Heart left ventricle (tissue), 13 donors: Measurements from ENCODE around the gene XRCC3.

Source experiments
- POLR2A ChIP-seq, 2 donors: fragments of 450-650 bp; IDR thresholded peaks; one replicate each; pipeline ENCODE4 v1.6.1; 2017; ENCODE audit warnings: antibody characterized with exemption in 2 of 2, mild to moderate bottlenecking in 2 of 2, moderate library complexity in 2 of 2
- TF ChIP-seq, protein P1 (sequence below), 12 donors: fragments of 200-600 bp; sonication (generic) in 4 of 12; IDR thresholded peaks; one replicate each; pipeline versions ENCODE4 v1.5.0 to v1.8.0; 2018 to 2022; ENCODE audit warnings: antibody characterized with exemption in 12 of 12, mild to moderate bottlenecking in 5 of 12
- donor health status: ischemic (EF 13 %, LVEDD 7.1; RV severe dilation, severe dysfunction).
- donor health status: DM: no; HTN: yes; CAD: no.
- donor health status: DM: no; HTN: no; CAD: no.
- donor health status: ischemic (EF 25% LVEDD 6.9; RV normal size, moderate dysfunction).
- donor health status: ischemic (EF 25% LVEDD 5.7; RV mildly dilated, moderate dysfunction).
- donor health status: ischemic (EF 35%, LVEDD 5.7; RV mildly dilated, moderate dysfunction).
- donor health status: nonischemic (EF 11% LVEDD 7.7; RV severe dilation, severe dysfunction).
- donor health status: DM: yes; HTN: yes; CAD: no.
- donor health status: PGD.
- donor health status: ischemic (EF 29% LVEDD 5.4; RV normal size, mild dysfunction).
- donor health status: nonischemic (EF 23%, LVEDD 6.1; RV moderate dilation, normal function).

DNA sequence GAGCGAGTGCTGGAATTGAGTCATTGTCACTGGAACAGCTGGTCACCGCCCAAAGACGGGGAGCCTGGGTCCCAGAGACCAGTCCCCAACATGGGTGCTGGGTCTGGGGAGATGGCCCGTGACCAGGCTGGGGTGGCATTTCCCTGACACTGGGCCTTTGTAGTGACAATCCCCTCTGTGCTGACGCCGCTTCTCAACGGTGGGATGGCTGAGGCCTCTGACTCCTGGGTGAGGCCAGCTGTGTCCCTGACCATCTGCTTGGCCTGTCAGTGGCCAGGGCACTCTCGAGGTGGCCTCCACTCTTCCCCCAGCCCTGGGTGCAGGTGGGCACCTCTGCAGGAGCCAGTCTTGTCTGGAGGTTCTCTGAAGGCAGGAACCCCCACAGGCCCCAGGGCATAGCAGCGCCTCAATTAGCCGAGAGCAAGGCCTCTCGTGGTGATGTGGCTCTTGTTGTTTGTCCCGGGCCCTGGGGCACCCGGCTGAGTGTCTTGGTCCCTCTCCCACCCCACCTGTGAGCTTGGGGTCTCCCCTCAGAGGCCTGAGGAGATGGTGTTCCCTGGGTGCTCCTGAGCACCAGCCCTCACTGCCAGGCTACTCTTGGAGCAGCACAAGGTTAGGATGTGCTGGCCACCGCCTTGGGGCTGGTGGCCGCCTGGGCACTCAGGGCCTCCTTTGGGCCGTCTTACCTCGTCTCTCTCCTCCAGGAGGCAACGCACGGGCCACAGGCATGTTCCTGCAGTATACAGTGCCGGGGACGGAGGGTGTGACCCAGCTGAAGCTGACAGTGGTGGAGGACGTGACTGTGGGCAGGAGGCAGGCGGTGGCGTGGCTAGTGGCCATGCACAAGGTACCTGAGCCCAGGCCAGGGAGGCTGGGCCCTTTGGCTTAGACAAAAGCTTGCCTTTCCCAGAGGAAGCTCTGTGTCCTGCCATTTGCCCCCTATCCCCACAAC, 16.9 kb upstream of the XRCC3 start:
- TF ChIP-seq, protein P1, sequence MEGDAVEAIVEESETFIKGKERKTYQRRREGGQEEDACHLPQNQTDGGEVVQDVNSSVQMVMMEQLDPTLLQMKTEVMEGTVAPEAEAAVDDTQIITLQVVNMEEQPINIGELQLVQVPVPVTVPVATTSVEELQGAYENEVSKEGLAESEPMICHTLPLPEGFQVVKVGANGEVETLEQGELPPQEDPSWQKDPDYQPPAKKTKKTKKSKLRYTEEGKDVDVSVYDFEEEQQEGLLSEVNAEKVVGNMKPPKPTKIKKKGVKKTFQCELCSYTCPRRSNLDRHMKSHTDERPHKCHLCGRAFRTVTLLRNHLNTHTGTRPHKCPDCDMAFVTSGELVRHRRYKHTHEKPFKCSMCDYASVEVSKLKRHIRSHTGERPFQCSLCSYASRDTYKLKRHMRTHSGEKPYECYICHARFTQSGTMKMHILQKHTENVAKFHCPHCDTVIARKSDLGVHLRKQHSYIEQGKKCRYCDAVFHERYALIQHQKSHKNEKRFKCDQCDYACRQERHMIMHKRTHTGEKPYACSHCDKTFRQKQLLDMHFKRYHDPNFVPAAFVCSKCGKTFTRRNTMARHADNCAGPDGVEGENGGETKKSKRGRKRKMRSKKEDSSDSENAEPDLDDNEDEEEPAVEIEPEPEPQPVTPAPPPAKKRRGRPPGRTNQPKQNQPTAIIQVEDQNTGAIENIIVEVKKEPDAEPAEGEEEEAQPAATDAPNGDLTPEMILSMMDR (IDR thresholded peaks at IDR 0.05), result no peak
- TF ChIP-seq POLR2A (IDR thresholded peaks at IDR 0.05), result no peak
